ENCODE data around the gene MAMDC4.
A peak's percentile ranks its signal among the peaks of the same experiment; 100 is the strongest.
"Not testable (repeated sequence)": the region's sequence is repeated elsewhere in the genome, so short reads cannot be mapped to it uniquely, and the experiment has no call there.

The MAMDC4 gene

DNA sequence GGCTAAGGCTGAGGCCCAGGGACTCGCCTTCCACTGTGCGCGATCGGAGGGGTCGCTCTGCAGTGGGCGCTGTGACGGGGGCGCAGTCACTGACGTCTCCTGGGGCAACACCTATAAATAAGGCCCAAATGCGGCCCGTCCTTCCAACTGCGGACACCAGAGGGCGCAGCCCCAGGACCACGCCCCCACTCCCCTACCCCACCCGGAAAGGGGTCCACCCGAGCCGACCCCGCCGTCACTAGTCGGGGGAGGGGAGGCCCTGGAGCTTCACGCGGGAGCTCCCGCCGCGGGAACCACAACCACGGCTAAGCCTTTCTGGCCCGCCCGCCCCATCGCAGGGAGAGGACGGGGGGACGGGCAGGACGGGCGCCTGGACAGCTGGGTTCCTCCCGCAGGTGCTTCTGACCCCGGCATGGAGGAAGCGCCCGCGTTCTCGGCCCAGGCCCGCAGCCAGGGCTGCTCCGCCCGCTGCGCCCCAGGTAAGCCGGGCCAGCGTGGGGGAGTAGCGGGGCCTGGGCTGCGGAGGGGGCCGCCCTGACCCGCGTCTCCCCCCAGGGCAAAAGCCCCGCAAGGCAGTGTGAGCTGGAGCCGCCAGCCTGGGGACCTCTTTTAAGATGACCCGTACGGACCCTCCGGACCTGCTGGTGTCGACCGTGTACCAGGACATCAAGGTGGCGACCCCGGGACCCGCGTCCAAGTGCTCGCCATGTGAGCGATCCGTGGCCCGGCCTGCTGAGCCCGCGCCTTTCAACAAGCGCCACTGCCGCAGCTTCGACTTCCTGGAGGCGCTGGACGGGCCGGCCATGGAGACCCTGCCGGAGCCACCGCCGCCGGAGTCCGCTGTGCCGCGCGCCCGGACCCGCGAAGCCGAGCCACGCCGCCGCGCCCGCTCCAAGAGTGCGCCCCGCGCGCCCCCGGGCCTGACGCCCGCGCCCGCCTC, 8.1 kb upstream of the MAMDC4 start:
- peaks cover 14% of the 10 kb centered on the region for H3K36me3 ChIP-seq
- H3K4me3 ChIP-seq (ENCODE audit: low read depth, low read length); H3K27me3 ChIP-seq; H3K9me3 ChIP-seq: not testable (repeated sequence)
- TF ChIP-seq CTCF (IDR thresholded peaks at IDR 0.05; ENCODE audit: low read depth, low read length) = peak; percentile 39
- peak; percentile 65 for DNase-seq
- H3K4me1 ChIP-seq = peaks cover 38% of the 10 kb centered on the region

DNA sequence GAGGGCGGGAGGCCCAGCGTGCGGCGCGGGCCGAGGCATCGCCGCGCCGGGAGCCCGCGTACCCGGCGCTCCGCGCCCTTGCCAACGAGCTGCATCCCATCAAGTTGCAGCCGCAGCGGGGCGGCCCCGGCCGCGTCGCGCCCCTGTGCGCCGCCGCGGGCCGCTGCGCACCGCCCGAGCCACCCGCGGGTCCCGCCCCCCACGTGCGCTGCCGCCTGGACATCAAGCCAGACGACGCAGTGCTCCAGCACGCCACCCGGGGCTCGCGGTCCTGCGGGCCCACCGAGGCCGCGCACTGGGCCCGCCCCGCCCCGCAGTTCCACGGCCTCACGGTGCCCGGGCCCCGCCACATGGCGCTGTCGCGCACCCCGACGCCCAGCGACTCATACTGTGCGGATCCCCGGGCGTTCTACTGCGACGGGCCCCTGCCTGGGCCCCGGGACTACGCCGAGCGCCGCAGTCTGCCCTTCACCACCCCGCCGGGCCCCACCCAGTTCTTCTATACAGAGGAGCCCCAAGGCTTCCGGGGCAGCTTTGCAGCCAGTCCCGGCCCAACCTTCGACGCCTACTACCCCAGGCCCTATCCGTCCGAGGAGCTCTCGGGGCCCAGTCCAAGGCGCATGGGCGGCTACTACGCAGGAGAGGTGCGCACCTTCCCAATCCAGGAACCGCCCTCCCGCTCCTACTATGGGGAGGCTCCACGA, 7.2 kb upstream of the MAMDC4 start:
- H3K36me3 ChIP-seq = peaks cover 5% of the 10 kb centered on the region
- DNase-seq = no peak
- no peak for TF ChIP-seq CTCF (IDR thresholded peaks at IDR 0.05; ENCODE audit: low read depth, low read length)
- H3K4me3 ChIP-seq (ENCODE audit: low read depth, low read length) = no peak overlapping the region
- no peaks in the 10 kb centered on the region for H3K27me3 ChIP-seq
- H3K9me3 ChIP-seq = no peaks in the 10 kb centered on the region
- peaks cover 32% of the 10 kb centered on the region for H3K4me1 ChIP-seq

- Histone ChIP-seq H3K4me3 (ENCODE audit: low read depth, low read length) (no peak overlapping the region), H3K36me3 (peaks cover under 1% of the 10 kb centered on the region; the same call in 1 of the 2 replicates), H3K4me1 (peaks cover 25% of the 10 kb centered on the region), H3K9me3 (no peaks in the 10 kb centered on the region), H3K27me3 (no peaks in the 10 kb centered on the region)
- TF ChIP-seq CTCF (IDR thresholded peaks at IDR 0.05; ENCODE audit: low read depth, low read length) = no peak
- no peak for DNase-seq
Measured at GRCh38 chr9:136845465-136846260, 6.5 kb upstream of the MAMDC4 start.

DNA sequence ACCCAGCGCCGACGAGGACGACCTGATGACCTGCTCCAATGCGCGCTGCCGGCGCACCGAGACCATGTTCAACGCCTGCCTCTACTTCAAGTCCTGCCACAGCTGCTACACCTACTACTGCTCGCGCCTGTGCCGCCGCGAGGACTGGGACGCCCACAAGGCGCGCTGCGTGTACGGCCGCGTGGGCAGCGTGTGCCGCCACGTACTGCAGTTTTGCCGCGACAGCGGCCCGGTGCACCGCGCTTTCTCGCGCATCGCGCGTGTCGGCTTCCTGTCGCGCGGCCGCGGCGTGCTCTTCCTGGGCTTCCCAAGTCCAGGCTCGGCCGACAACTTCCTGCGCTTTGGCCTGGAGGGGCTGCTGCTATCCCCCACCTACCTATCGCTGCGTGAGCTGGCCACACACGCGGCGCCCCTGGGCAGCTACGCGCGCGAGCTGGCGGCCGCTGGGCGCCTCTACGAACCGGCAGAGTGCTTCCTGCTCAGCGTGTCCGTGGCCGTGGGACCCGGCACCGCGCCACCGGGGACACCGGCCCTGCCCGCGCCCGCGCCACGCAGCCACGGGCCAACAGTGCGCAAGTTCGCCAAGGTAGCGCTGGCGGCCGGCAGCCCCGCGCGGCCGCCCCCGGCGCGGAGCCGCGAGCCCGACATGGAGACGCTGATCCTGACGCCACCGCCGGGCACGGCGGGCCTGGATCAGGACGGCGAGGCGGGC, 5.6 kb upstream of the MAMDC4 start:
- Histone ChIP-seq H3K4me3 (ENCODE audit: low read depth, low read length) (no peak overlapping the region), H3K9me3 (no peaks in the 10 kb centered on the region), H3K36me3 (peaks cover 9% of the 10 kb centered on the region), H3K4me1 (peaks cover 16% of the 10 kb centered on the region), H3K27me3 (no peaks in the 10 kb centered on the region)
- TF ChIP-seq CTCF (IDR thresholded peaks at IDR 0.05; ENCODE audit: low read depth, low read length) = no peak
- no peak for DNase-seq

- DNase-seq = no peak
Measured at GRCh38 chr9:136847088-136847825, 4.9 kb upstream of the MAMDC4 start.

More at GRCh38 chr9:136847088-136847825, 4.9 kb upstream of the MAMDC4 start:
- H3K9me3 ChIP-seq = no peaks in the 10 kb centered on the region
- peaks cover 9% of the 10 kb centered on the region for H3K4me1 ChIP-seq
- H3K27me3 ChIP-seq = no peaks in the 10 kb centered on the region
- TF ChIP-seq CTCF (IDR thresholded peaks at IDR 0.05; ENCODE audit: low read depth, low read length) = no peak
- peaks cover 10% of the 10 kb centered on the region for H3K36me3 ChIP-seq
- H3K4me3 ChIP-seq (ENCODE audit: low read depth, low read length) = peak overlapping the region; percentile 70

Data from BE2C (cell line).